Tibial nerve (tissue), 4 donors: ENCODE results near the gene MINK1.

Source experiments
- CTCF ChIP-seq, 5 experiments: fragments of 200-600 bp in 3 of 5; fragments of 450-650 bp in 2 of 5; sonication (generic) in 3 of 5; IDR thresholded peaks; one replicate each; pipeline ENCODE4 v1.5.1; 2016 to 2019; ENCODE audit warnings: antibody characterized with exemption in 5 of 5, mild to moderate bottlenecking in 3 of 5, moderate library complexity in 2 of 5
- EP300 ChIP-seq, 2 donors: sonication (generic); formaldehyde crosslinking; IDR thresholded peaks; one replicate each; pipeline ENCODE4 v1.6.1; 2017; ENCODE audit warnings: antibody characterized with exemption in 2 of 2, mild to moderate bottlenecking in 1 of 2
- POLR2A ChIP-seq, 2 donors: fragments of 450-650 bp; IDR thresholded peaks; one replicate each; pipeline ENCODE4 v1.6.1; 2017; ENCODE audit warnings: antibody characterized with exemption in 2 of 2, mild to moderate bottlenecking in 2 of 2, moderate library complexity in 2 of 2

GRCh38 chr17:4808378-4808767 is 24.8 kb upstream of the MINK1 start:
- TF ChIP-seq CTCF (IDR thresholded peaks at IDR 0.05) (no peak), POLR2A (IDR thresholded peaks at IDR 0.05) (no peak), EP300 (IDR thresholded peaks at IDR 0.05) (no peak)
